ENCODE results near the gene SERPINB12. TPM values are rescaled to one million over a fixed set of nuclear protein-coding genes. Genes with fewer than 3 reads are reported as not detected.

The SERPINB12 gene
- total RNA-seq, 1 experiment from 2014 or later, result not detected

- no peaks in the 10 kb centered on the region for H3K9me3 ChIP-seq (ENCODE audit: low read depth, low read length, poor library complexity, severe bottlenecking)
- no peaks in the 10 kb centered on the region for H3K4me1 ChIP-seq (ENCODE audit: insufficient read depth, low read length, poor library complexity, severe bottlenecking)
- H3K36me3 ChIP-seq (ENCODE audit: insufficient read depth, low read length, poor library complexity, severe bottlenecking), result no peaks in the 10 kb centered on the region
- no TSS peak for BruUV-seq (replicated peaks)
- no peak overlapping the region for H3K4me3 ChIP-seq (ENCODE audit: low read depth, low read length, poor library complexity, severe bottlenecking)
- no peak for TF ChIP-seq EZH2 (IDR thresholded peaks at IDR 0.05; ENCODE audit: borderline replicate concordance, low read depth, low read length, poor library complexity, severe bottlenecking)
- TF ChIP-seq CTCF (conservative IDR thresholded peaks at IDR 0.05; ENCODE audit: low read depth, low read length), result no peak
- POLR2A ChIA-PET (ENCODE audit: low non-redundant PET), result no interaction called here
- CTCF ChIA-PET, result interaction anchor here (1.1 kb wide), 1 partner anchor 385 kb away, joined by 3 read pairs; no protein-coding TSS in a partner anchor
- H3K27me3 ChIP-seq (replicated peaks; ENCODE audit: insufficient read depth, low read depth, low read length, poor library complexity), result no peaks in the 10 kb centered on the region
- no peak overlapping the region for H3K27ac ChIP-seq (ENCODE audit: low read depth, low read length, poor library complexity, severe bottlenecking)
- no peak for DNase-seq (ENCODE audit: low spot score)
- intact Hi-C loops (cut with micrococcal nuclease; ENCODE audit: unreplicated experiment), result no loop called here
These were observed 9.6 kb downstream of the SERPINB12 start for GRCh38 chr18:63551769-63552168.

GRCh38 chr18:63552581-63552980 lies 10.4 kb downstream of the SERPINB12 start:
- CTCF ChIA-PET, result interaction anchor here (1.1 kb wide), 1 partner anchor 384 kb away, joined by 3 read pairs; no protein-coding TSS in a partner anchor
- TF ChIP-seq CTCF (conservative IDR thresholded peaks at IDR 0.05; ENCODE audit: low read depth, low read length), result no peak
- TF ChIP-seq EZH2 (IDR thresholded peaks at IDR 0.05; ENCODE audit: borderline replicate concordance, low read depth, low read length, poor library complexity, severe bottlenecking), result no peak
- no peaks in the 10 kb centered on the region for H3K9me3 ChIP-seq (ENCODE audit: low read depth, low read length, poor library complexity, severe bottlenecking)
- BruUV-seq (replicated peaks), result no TSS peak
- no peaks in the 10 kb centered on the region for H3K4me1 ChIP-seq (ENCODE audit: insufficient read depth, low read length, poor library complexity, severe bottlenecking)
- H3K36me3 ChIP-seq (ENCODE audit: insufficient read depth, low read length, poor library complexity, severe bottlenecking), result no peaks in the 10 kb centered on the region
- POLR2A ChIA-PET (ENCODE audit: low non-redundant PET), result no interaction called here
- DNase-seq (ENCODE audit: low spot score), result no peak
- no peak overlapping the region for H3K27ac ChIP-seq (ENCODE audit: low read depth, low read length, poor library complexity, severe bottlenecking)
- H3K27me3 ChIP-seq (replicated peaks; ENCODE audit: insufficient read depth, low read depth, low read length, poor library complexity), result no peaks in the 10 kb centered on the region
- H3K4me3 ChIP-seq (ENCODE audit: low read depth, low read length, poor library complexity, severe bottlenecking), result no peak overlapping the region
- intact Hi-C loops (cut with micrococcal nuclease; ENCODE audit: unreplicated experiment), result no loop called here

GRCh38 chr18:63553081-63553480 lies 10.9 kb downstream of the SERPINB12 start:
- BruUV-seq (replicated peaks), result no TSS peak
- ChIA-PET POLR2A (ENCODE audit: low non-redundant PET) (no interaction called here), CTCF (no interaction called here)
- no peak for TF ChIP-seq EZH2 (IDR thresholded peaks at IDR 0.05; ENCODE audit: borderline replicate concordance, low read depth, low read length, poor library complexity, severe bottlenecking)
- TF ChIP-seq CTCF (conservative IDR thresholded peaks at IDR 0.05; ENCODE audit: low read depth, low read length), result no peak
- Histone ChIP-seq H3K4me1 (ENCODE audit: insufficient read depth, low read length, poor library complexity, severe bottlenecking) (no peaks in the 10 kb centered on the region), H3K27me3 (replicated peaks; ENCODE audit: insufficient read depth, low read depth, low read length, poor library complexity) (no peaks in the 10 kb centered on the region), H3K27ac (ENCODE audit: low read depth, low read length, poor library complexity, severe bottlenecking) (no peak overlapping the region), H3K36me3 (ENCODE audit: insufficient read depth, low read length, poor library complexity, severe bottlenecking) (no peaks in the 10 kb centered on the region), H3K9me3 (ENCODE audit: low read depth, low read length, poor library complexity, severe bottlenecking) (no peaks in the 10 kb centered on the region), H3K4me3 (ENCODE audit: low read depth, low read length, poor library complexity, severe bottlenecking) (no peak overlapping the region)
- intact Hi-C loops (cut with micrococcal nuclease; ENCODE audit: unreplicated experiment), result no loop called here
- peak; percentile 37 for DNase-seq (ENCODE audit: low spot score)
